Measurements from ENCODE around the gene KLHL29. TPM values are rescaled to one million over a fixed set of nuclear protein-coding genes. Genes with fewer than 3 reads are reported as not detected.

KLHL29 gene
- polyA plus RNA-seq, 3 donors = 1.4 to 10.2 (median 4.6) TPM

DNA sequence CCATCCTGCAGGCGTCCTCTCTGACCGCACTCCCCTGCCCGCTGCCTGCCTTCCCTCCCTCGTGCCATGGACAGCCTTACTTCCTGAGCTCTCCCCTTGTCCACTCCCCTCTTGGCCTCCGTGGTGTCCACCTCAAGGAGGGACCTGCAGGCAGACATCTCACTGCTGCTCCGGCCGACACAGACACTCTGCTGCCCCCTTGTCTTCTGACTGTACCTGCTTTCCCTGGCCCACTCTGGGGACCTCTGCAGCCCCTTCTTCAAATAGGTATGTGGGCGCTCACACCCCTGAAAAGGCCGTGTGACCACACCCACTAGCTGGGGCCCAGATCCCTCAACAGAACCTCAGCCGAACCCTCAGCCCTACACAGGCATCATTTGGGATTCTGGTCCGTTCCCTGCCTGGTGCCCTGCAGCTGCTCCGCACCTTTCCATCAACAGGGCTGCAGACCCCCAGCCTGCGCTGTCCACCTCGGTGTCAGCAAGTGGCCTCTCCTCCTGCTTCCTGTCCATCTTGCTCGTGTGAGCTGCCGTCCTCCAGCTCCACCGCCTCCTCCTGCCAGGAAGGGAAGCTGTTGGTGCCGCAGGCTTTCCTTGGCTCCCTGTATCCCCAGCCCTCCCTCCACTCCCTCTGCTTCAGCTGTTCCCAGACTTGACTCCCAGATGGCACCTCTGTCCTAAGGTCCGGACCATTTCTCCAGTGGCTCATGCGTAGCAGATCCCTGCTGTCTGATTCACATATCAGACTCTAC is 94.1 kb downstream of the KLHL29 start:
- H3K27ac ChIP-seq (ENCODE audit: low read depth, low read length) = no peak overlapping the region
- WGBS, 3 donors = 69 to 77% (median 71%) methylated on average over 20 of the region's 20 CpGs

DNA sequence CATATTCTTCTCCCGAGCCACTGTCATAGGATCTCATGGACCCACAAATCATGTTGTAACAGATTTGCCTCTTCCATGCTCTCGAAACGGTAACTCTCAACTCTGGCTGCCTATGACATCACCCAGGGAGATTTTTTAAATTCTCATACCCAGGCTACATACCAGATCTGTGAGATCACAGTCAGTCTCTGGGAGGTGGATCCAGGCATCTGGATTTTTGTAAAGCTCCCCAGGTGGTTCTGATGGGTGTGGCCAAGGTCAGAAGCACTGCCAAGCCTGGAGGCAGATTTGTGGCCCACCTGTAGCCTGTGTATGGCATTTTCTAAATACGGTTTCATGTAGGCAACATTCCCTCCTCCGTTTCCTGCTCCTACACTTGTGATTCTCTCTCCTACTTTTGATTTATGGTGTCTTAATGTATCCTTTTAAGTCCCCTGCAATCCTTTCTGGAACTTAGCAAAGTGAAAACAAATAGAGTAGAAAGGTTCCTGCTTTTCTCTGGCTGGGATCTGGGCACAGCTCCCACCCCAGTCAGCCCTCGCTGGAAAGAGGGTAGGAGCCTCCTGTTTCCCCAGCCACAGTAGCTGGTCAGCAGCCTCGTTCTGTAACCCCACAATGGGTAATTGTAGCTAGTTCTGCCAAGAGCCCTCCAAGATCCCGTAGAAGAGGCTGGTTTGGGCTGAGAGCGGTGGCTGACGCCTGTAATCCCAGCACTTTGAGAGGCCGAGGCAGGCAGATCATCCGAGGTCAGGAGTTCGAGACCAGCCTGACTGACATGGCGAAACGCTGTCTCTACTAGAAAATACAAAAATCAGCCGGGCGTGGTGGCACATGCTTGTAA is 96.2 kb downstream of the KLHL29 start:
- WGBS, 3 donors = 63 to 73% (median 65%) methylated on average over 17 of the region's 17 CpGs
- H3K27ac ChIP-seq (ENCODE audit: low read depth, low read length) = no peak overlapping the region

DNA sequence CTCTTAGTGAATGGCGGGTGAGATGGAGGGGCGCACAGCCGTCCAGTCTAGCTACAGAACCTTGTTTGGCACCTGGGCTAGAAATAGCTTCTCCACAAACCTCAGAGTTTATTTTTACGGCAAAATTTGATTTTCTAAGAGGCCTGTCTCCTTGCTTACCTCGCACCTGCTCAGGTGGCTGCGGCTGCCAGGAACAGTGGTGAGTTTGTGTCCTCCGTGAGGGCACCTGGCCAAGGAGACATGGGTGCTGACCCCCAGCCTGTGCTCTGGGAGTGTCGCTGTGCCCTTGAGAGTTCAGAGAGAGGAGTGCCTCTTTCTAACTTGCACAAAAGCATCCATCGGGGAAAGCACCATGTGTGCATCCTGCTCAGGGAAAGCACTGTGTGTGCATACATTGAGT is 97.2 kb downstream of the KLHL29 start:
- 73 to 94% (median 93%) methylated on average over 9 of the region's 9 CpGs for WGBS, 3 donors
- no peak overlapping the region for H3K27ac ChIP-seq (ENCODE audit: low read depth, low read length)

DNA sequence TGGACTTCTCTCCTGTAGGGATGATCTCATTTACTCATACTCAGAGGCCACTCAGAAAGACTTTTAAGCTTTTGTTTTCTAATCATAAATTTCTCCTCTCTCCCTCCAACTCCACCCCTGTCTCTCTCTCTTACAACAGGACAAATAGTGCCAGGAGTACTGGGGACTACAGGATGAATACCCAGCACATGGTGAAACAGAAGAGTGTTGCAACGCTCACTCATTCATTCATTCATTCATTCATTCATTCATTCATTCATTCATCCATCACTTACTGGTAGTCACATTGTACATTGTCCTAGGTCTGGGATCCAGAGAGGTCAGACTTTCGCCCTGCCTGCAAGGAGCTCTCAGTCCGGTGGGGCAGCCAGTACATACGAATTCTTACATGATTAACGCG is 97.6 kb downstream of the KLHL29 start:
- 83 to 91% (median 90%) methylated on average over 6 of the region's 6 CpGs for WGBS, 3 donors
- H3K27ac ChIP-seq (ENCODE audit: low read depth, low read length) = no peak overlapping the region

DNA sequence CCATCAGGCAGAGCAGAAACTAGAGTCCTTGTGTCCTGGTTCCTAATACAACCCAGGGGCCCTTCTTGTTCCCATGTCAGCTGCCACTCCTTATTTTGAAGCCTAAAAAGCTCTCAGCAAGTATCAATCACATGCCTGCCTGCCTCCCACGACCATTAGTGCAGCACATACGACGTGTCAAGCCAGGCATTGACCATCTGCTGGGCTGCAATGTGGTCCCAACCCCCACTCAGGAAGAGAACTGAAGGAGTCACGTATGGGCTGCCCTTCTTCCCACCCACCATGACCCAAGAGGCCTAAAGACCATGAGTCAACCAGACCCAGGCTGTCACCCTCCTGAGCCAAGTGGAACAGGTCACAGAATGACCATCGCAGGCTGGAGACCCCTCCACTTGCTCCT is 98.8 kb downstream of the KLHL29 start:
- WGBS, 3 donors = 64 to 76% (median 69%) methylated on average over 5 of the region's 5 CpGs
- H3K27ac ChIP-seq (ENCODE audit: low read depth, low read length) = no peak overlapping the region

DNA sequence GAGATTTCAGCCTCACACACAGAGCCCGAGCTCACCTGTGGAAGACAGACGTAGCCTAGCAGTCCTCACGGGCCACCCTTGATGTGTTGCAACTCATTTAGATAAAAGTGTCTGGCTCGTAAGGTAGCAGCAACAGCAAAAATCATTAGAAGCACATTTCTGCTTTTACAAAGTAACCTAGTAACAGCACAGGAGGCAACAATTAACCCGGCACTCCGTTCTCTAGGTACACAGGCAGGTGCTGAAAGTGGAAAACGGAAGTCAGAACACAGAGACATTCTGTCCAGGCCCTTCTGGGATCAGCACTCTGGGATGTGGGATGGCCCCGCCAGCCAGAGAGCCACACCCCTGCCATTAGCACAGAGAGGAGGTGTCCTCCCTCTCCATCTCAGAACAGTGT is 99.3 kb downstream of the KLHL29 start:
- 43 to 92% (median 89%) methylated on average over 8 of the region's 8 CpGs for WGBS, 3 donors
- H3K27ac ChIP-seq (ENCODE audit: low read depth, low read length) = no peak overlapping the region

DNA sequence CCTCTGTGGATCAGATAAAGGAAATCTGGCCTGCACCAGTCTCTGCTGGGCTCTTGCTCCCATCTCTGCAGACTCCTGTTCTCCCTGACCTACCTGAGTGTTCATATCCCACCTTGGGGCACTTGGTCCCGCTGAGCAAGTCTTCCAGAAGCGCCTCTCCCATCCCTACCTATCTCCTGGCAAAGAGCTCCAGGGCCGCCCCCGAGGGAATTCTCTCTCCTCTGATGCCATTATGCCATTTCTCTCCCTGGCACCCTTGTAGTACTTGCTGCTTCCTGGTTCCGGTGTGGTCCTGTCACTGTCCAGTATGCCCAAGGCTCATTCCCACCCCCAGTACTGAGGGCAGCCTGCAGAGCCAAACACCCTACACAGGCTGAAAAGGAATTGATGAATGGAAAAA is 99.8 kb downstream of the KLHL29 start:
- H3K27ac ChIP-seq (ENCODE audit: low read depth, low read length) = no peak overlapping the region
- WGBS, 3 donors = 72 to 77% (median 76%) methylated on average over 5 of the region's 5 CpGs

DNA sequence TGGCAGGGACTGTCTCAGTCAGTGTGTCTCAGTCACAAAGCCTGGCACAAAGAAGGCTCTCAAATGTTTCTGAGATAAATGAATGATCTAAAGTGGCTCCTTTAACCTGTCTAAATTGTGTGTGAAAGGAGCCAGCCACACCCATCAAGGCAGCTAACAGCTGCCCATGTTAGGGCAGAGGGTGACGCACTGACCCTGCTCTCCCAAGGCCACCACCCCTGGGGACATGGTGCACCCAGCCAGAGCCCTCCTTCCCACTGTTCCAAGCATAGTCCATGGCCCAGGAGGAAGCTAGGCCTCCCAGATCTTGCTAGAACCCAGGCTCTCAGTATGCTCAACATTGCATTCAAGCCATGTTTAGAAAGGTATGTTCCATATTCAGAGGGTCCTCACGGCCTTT is 100.3 kb downstream of the KLHL29 start:
- H3K27ac ChIP-seq (ENCODE audit: low read depth, low read length) = no peak overlapping the region
- WGBS, 3 donors = 81 to 95% (median 91%) methylated on average over 2 of the region's 2 CpGs

DNA sequence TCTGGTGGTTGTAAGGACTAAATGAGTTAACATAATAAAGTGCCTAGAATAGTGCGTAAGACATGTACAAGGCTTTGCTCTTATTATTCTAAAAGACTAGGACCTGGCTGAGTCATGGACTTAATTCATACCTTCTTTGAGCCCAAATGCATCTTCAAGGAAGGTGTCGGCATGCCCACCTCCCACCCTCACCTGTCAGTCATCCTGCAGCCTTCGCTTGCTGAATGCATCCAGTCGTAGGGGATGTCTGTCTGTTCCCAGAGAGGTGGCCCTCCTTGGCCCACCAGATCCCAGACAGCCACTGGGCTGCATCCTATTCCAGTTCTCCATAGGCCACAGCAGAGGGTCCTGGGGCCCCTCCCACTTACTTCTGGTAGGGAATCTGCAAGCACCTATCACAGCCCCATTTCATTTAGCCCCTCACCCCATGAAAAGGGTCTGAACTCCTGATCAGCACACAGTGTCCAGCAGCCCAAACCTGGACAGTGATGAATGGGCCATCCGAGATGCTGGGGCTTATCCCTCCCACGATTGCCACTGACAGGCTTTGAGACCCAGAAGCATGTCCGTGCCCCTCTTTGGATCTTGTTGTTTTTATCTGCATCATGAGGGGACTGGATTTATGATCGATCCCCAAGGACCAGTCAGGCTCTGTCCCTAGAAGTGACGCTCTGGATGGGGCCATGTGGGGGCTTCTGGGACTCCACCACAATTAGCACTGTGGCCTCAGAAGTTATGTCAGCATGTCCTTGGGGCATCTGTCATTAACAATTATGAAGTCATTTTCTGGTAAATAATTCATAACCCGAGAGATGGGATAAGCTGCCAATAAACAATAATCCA is 101.1 kb downstream of the KLHL29 start:
- H3K27ac ChIP-seq (ENCODE audit: low read depth, low read length) = no peak overlapping the region
- 64 to 83% (median 82%) methylated on average over 10 of the region's 10 CpGs for WGBS, 3 donors

DNA sequence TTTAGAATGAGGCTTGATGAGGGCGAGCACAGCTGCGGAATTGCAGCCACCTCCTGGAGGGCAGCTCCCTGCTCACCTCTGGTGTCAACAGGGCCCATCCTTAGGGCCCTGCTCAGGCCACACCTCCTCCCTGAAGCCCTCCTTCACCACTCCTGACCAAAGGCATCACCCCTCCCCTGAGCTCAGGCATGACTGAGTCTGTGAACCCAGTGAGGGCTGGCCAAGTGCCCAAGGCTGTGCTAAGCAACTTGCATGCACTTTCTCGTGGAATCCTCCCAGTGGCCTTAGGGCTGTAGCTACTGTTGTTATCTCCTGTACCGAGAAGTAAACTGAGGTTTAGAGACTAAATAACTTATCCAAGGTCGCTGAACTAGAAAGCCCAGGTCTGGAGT is 101.7 kb downstream of the KLHL29 start:
- no peak overlapping the region for H3K27ac ChIP-seq (ENCODE audit: low read depth, low read length)
- WGBS, 3 donors = 43 to 78% (median 65%) methylated on average over 5 of the region's 5 CpGs

DNA sequence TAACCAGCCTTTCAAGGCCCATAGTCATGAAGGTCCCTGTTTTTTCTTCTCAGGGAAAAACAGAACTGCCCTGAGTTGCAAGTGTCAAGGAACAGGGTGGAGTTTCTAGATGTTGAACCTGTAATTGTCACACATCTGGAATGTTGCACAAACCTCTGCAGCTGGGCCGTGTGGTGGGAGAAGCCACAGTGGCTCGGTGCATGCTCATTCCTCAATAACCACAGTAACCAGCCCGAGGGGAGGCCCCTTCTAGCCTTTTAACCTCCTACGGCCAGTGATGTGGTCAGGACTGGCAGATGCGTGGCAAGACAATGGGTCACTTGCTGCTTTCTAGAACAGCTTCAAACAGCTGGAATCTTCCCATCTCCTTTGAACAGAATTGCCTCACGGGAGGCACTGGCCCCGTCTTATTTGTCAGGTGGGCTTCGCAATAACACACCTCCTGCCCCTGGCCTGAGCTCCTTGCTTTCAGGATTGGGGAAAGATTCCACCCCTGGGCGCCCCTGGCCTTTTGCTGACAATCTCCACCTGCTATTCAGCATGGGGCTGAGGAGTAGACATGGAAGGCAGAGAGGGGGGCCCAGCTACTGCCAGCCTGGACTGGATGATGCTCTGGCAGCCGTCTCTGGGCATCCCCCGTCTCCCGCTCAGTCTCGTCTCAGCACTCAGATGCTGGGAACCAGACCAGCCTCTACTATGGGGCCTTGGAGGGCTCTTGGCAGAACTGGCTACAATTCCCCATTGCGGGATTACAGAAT is 102.9 kb downstream of the KLHL29 start:
- H3K27ac ChIP-seq (ENCODE audit: low read depth, low read length) = no peak overlapping the region
- WGBS, 3 donors = 79 to 83% (median 81%) methylated on average over 14 of the region's 14 CpGs

DNA sequence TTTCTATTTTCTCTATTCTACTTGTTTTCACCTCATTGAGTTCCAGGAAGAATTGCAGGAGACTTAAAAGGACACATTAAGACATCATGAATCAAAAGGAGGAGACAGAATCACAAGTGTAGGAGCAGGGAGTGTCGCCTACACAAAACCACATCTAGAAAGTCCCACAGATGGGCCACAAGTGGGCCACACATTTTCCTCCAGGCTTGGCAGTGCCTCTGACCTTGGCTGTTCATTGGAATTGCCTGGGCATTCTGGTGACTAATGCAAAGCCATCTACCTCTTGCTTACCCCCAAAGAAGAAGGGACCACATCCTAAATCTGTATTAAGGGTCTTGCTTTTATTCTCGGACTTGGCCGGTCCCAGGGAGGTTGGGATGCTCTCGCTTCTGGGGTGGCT is 103.6 kb downstream of the KLHL29 start:
- WGBS, 3 donors = 85 to 94% (median 93%) methylated on average over 4 of the region's 4 CpGs
- H3K27ac ChIP-seq (ENCODE audit: low read depth, low read length) = no peak overlapping the region

DNA sequence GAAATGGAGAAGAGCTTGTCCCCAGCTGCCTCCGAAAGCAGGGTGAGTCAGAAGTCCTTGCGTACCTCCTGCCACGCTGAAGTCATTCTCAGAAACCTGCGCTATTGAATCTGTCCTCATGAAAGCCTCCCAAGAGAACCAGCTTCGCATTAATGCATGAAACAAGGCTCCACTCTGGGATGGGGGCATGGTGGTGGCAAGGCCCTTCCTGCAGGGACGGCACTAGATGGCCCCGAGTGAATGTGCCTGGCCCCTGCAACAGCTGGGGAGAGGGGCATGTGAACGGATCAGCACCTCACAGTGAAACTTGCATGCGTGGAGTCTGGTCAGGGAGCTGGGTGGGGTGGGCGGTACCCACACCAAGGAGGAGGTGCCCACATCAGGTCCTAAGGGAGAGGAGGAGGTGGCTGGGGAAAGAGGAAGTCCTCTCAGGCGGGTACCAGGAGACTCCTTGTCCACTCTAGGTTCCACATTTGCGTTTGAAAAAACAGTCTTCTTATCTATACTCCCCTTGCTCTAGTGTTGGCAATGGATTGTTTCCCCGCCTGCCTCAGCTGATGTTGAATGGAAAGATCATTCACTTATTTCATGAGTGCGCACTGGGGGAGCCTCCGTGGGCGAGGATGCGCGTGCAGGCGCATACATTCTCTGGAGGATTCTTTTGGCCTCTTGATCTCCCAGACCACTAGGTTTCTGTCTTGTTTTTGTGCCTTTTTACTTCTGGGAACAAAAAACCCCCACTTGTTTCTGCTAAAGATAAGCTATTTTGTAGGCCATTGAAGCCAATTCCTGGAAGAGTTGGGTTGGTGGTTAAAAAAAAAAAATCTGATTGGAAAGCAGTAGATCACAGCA is 104.7 kb downstream of the KLHL29 start:
- 72 to 82% (median 77%) methylated on average over 18 to 19 of the region's 19 CpGs for WGBS, 3 donors
- H3K27ac ChIP-seq (ENCODE audit: low read depth, low read length) = no peak overlapping the region

DNA sequence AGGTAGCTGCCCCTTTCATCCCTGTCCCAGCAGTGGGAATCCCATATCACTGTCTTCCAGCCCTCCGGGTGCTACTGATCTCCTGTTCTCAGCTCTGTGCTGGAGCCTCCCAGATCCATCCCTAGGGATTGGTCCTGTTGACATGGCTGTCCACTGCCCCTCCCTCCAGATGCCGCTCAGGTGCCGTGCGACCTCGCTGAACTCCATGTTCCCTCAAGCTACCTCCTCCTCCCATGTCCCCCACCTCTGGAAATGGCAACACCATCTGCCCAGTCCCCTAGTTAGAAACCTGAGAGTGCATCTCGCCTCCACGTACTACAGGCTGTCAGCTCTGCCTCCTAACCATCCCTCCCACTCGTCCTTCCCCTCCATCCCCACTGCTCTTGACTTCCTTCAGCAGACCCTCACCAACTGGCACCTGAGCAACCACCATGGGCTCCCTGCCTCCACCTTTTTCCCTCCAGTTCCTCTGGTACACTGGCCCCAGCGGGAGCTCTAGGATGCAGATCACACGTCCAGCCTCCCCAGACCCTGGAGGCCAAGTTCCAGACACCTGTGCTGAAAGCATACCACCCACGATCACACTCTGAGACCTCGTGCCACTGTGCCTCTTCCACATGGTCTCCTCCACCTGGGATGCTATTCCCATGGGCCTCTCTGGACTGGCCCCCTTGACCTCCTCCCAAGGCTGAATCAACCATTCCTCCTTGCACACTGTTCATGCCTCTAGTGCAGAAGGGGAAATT is 106.8 kb downstream of the KLHL29 start:
- no peak overlapping the region for H3K27ac ChIP-seq (ENCODE audit: low read depth, low read length)
- WGBS, 3 donors = 85 to 92% (median 89%) methylated on average over 12 of the region's 12 CpGs

DNA sequence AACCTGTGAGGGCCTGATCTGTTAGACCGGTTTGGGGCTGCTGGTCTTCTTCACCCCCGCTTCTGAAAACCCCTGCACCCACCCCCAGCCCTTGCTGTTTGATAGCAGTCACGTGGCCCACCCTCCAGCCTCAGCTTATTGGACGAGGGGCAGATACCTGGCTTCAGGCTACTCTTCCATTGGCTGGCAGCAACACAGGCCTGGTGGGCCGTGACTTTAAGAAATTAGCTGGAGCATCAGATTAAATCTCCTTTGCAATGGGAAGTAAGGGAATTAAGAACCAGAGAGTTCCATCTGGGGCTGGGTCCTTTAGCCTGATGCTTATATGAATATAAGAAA is 107.3 kb downstream of the KLHL29 start:
- WGBS, 3 donors = 72 to 84% (median 78%) methylated on average over 5 of the region's 5 CpGs
- no peak overlapping the region for H3K27ac ChIP-seq (ENCODE audit: low read depth, low read length)

DNA sequence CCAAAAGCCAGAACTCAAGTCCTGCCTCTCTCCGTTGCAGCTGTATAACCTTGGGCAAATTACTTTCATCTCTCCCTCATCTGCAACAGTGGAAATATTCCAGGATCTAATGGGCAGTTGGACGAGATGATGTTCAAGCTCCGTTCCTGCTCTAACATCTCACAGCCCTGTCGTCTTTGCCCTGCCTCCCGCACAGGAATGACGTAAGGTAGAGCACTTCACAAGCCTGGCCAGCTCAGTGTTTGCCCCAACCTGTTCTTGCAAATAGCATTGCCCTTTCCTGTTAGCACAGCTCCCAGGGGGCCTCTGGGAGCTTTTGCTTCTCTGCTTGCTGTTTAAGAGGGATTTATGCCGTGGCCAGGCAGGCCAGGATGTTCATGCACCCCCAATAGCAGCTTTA is 107.9 kb downstream of the KLHL29 start:
- 49 to 74% (median 71%) methylated on average over 7 of the region's 7 CpGs for WGBS, 3 donors
- H3K27ac ChIP-seq (ENCODE audit: low read depth, low read length) = no peak overlapping the region

DNA sequence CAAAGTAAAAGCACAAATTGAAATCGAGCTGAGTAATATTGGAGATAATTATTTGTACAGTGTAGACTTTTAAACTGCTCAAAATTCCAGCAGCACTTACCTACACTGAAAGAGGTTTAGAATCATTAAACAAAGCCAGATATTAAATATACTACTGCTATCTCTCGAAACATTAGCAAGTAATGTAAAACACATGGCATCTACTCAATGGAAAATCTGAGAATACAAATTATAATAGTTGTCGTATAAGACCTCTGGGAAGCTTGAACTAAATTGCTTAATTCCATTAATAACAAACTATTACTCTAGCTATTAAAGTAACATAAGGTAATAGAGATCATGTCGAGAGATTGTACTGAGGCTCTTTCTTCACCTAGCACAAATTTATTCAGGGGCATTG is 108.9 kb downstream of the KLHL29 start:
- 78 to 86% (median 86%) methylated on average over 4 of the region's 4 CpGs for WGBS, 3 donors
- no peak overlapping the region for H3K27ac ChIP-seq (ENCODE audit: low read depth, low read length)
